ENCODE measurements around the gene INHBA. TPM values are rescaled to one million over a fixed set of nuclear protein-coding genes. Genes with fewer than 3 reads are reported as not detected.

INHBA gene
- total and polyA plus RNA-seq, 9 of the 15 experiments (the other 6 are each of a cell fraction or from before 2014, with no cell fraction given) = 0.02 to 0.04 TPM; not detected in 7

DNA sequence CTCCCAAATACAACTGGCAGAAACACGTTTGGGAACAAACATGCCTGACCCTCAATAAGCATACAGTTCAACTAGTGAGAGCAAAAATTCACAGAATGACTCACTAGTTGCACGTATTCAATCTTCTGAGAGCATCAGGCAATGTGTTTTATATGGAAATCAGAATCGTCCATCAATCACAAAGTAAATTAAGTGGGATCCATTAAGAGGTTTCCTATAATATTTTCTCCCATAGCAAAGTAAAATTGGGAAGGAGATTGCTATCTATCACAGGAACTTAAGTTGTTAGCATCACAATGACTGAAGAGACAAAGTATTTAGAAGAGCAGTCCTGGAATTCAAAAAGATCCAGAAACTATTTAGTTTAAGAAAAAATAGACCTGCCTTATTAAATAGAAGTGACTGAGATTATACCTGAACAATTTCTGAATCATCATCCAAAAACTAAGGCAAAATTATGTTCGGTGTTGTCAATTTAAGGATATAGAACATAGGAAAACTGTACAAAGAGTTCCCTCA is 28.3 kb downstream of the INHBA start:
- CTCF ChIA-PET (ENCODE audit: low intra/inter-chr PET ratio) = no interaction called here
- no peaks in the 10 kb centered on the region for H3K4me1 ChIP-seq (replicated peaks in 1 of 2; ENCODE audit: control insufficient read depth in 2 of 2, insufficient read depth in 2 of 2, low read length in 2 of 2)
- no peaks in the 10 kb centered on the region for H3K36me3 ChIP-seq (ENCODE audit: control insufficient read depth, insufficient read depth, low read length)
- H3K27me3 ChIP-seq (ENCODE audit: control insufficient read depth in 2 of 2, insufficient read depth in 2 of 2, low read length in 2 of 2) = no peaks in the 10 kb centered on the region
- H2AFZ ChIP-seq (ENCODE audit: low read depth, low read length) = no peak overlapping the region
- H3K27ac ChIP-seq (ENCODE audit: extremely low read depth, low read depth, low read length) = no peak overlapping the region
- no TSS peak for BruUV-seq (replicated peaks)
- no peaks in the 10 kb centered on the region for H3K9me1 ChIP-seq (ENCODE audit: control insufficient read depth, insufficient read depth, low read length)
- H3K79me2 ChIP-seq (ENCODE audit: control insufficient read depth, insufficient read depth, low read length) = no peaks in the 10 kb centered on the region
- POLR2A ChIA-PET = no interaction called here
- no peak overlapping the region for H3K9ac ChIP-seq (ENCODE audit: insufficient read depth in 1 of 2, low read depth in 2 of 2, low read length in 2 of 2)
- H3K4me2 ChIP-seq (ENCODE audit: insufficient read depth, low read length) = no peak overlapping the region
- DNase-seq (ENCODE audit: extremely low read depth in 1 of 4, low spot score in 3 of 4) (no peak), ATAC-seq (no peak), FAIRE-seq (no peak)
- H3K4me3 ChIP-seq = no peak overlapping the region
- intact Hi-C loops (cut with micrococcal nuclease) (no loop called here), in situ Hi-C loops (cut with MboI) (no loop called here)
- 0% methylated on average over 4 of the region's 4 CpGs for WGBS (ENCODE audit: insufficient coverage, low coverage, missing lambda C conversion rate)
- TF ChIP-seq, protein P1, sequence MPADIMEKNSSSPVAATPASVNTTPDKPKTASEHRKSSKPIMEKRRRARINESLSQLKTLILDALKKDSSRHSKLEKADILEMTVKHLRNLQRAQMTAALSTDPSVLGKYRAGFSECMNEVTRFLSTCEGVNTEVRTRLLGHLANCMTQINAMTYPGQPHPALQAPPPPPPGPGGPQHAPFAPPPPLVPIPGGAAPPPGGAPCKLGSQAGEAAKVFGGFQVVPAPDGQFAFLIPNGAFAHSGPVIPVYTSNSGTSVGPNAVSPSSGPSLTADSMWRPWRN (IDR thresholded peaks at IDR 0.05; ENCODE audit: low read depth) = no peak
- no peak for TF ChIP-seq ZMIZ1 (IDR thresholded peaks at IDR 0.05; ENCODE audit: low read depth in 2 of 2, low read length in 2 of 2)
- no peaks in the 10 kb centered on the region for H3K9me3 ChIP-seq (replicated peaks; ENCODE audit: control insufficient read depth, insufficient read depth, low read depth, low read length)
- no peaks in the 10 kb centered on the region for H4K20me1 ChIP-seq (replicated peaks; ENCODE audit: control insufficient read depth, insufficient read depth, low read length)
